ENCODE measurements around the gene PAX7. TPM values are rescaled to one million over a fixed set of nuclear protein-coding genes. Genes with fewer than 3 reads are reported as not detected.

The PAX7 gene
- total RNA-seq, 1 experiment from 2014 or later: 0.15 TPM

- H3K27me3 Mint-ChIP-seq (ENCODE audit: low read depth): peaks cover 76% of the 10 kb centered on the region
- no peak overlapping the region for H4K5ac ChIP-seq (ENCODE audit: insufficient read length, low read depth, low read length)
- no peak overlapping the region for H2AFZ ChIP-seq (ENCODE audit: low read length)
- no peak overlapping the region for H3K18ac ChIP-seq (ENCODE audit: insufficient read length, low read depth, low read length)
- H3K23me2 ChIP-seq (ENCODE audit: insufficient read length, low read depth, low read length, poor library complexity, severe bottlenecking): no peaks in the 10 kb centered on the region
- H3K79me2 ChIP-seq (ENCODE audit: insufficient read depth, low read length): no peaks in the 10 kb centered on the region
- no peak overlapping the region for H2BK120ac ChIP-seq (ENCODE audit: low read depth, low read length, poor library complexity, severe bottlenecking)
- H3K4me1 Mint-ChIP-seq: peaks cover 0 to 3% of the 10 kb centered on the region in 2 experiments; a peak in 1 of 4 replicates
- H3K9me3 Mint-ChIP-seq: no peaks in the 10 kb centered on the region
- no peak overlapping the region for H2BK12ac ChIP-seq (ENCODE audit: insufficient read length, low read depth, low read length)
- no peak overlapping the region for H3K4me2 ChIP-seq (ENCODE audit: insufficient read depth, insufficient read length, low read length)
- H3K4me1 ChIP-seq (ENCODE audit: insufficient read depth, low read length): no peaks in the 10 kb centered on the region
- no peak overlapping the region for H3K4ac ChIP-seq (ENCODE audit: low read depth, low read length)
- no peak overlapping the region for H3K23ac ChIP-seq (ENCODE audit: insufficient read length, low read depth, low read length)
- H3K27ac ChIP-seq (ENCODE audit: insufficient read length, low read depth, low read length): no peak overlapping the region
- no peak overlapping the region for H2AK5ac ChIP-seq (ENCODE audit: insufficient read length, low read length)
- H3T11ph ChIP-seq (ENCODE audit: low read length): no peak overlapping the region
- H3K27me3 ChIP-seq (ENCODE audit: insufficient read depth, low read length): no peaks in the 10 kb centered on the region
- TF ChIP-seq CTCF (conservative IDR thresholded peaks at IDR 0.05): no peak
- WGBS (ENCODE audit: extremely low coverage, insufficient read length, low lambda C conversion rate): no CpG with 5 or more reads among the region's 5 CpGs
- no peak overlapping the region for H2BK5ac ChIP-seq (ENCODE audit: insufficient read length, low read length)
- H3K56ac ChIP-seq (ENCODE audit: insufficient read length, low read depth, low read length): no peak overlapping the region
- no peak for DNase-seq
- no peaks in the 10 kb centered on the region for H3K9me3 ChIP-seq (ENCODE audit: control insufficient read depth, low read depth, low read length)
- no peak overlapping the region for H4K8ac ChIP-seq (replicated peaks; ENCODE audit: insufficient read length, low read depth, low read length)
- no peak overlapping the region for H3K4me3 Mint-ChIP-seq
- H4K20me1 ChIP-seq (ENCODE audit: control insufficient read depth, insufficient read depth, insufficient read length): no peaks in the 10 kb centered on the region
- no peak overlapping the region for H3K27ac Mint-ChIP-seq
- H2BK15ac ChIP-seq (ENCODE audit: low read depth, low read length): no peak overlapping the region
- H3K36me3 Mint-ChIP-seq (ENCODE audit: insufficient read depth in 1 of 3, low read depth in 3 of 3): no peaks in the 10 kb centered on the region
- H4K91ac ChIP-seq (ENCODE audit: insufficient read length, low read depth, low read length): no peak overlapping the region
- H3K14ac ChIP-seq (ENCODE audit: insufficient read depth, low read length): no peak overlapping the region
- H3K79me1 ChIP-seq (ENCODE audit: insufficient read depth, low read depth, low read length, poor library complexity, severe bottlenecking): no peaks in the 10 kb centered on the region
- H2BK20ac ChIP-seq (ENCODE audit: low read depth, low read length, poor library complexity, severe bottlenecking): no peak overlapping the region
- H3K9ac ChIP-seq (ENCODE audit: extremely low read depth, insufficient read length, low read length): no peak overlapping the region
Measured at GRCh38 chr1:18770799-18771198, 140.2 kb downstream of the PAX7 start.

All from H9 (cell line).